Neural cell (in vitro differentiated cells): ENCODE data around the gene BNIP3. TPM values are rescaled to one million over a fixed set of nuclear protein-coding genes. Genes with fewer than 3 reads are reported as not detected.

Source experiments
- H2AFZ ChIP-seq: fragments of 200-600, 300-800 bp; sonication (generic), shearing (Covaris generic); 2 replicates; pipeline ENCODE4 v1.6.0; 2014; ENCODE audit warnings: low read depth, mild to moderate bottlenecking, antibody characterized with exemption, low read length, moderate library complexity
- H3F3A ChIP-seq: fragments of 200-600 bp; shearing (Covaris generic); 2 replicates; pipeline ENCODE4 v1.6.1; 2016; ENCODE audit warnings: mild to moderate bottlenecking, moderate library complexity, mixed read lengths, antibody characterized with exemption, low read length; ENCODE audit not compliant: insufficient read depth, poor library complexity, severe bottlenecking
- H3K27ac ChIP-seq: fragments of 200-600, 300-800 bp; sonication (generic), shearing (Covaris generic); 2 replicates; pipeline ENCODE4 v1.5.1; 2014; ENCODE audit warnings: mild to moderate bottlenecking, low read length, moderate library complexity
- H3K27me3 ChIP-seq: fragments of 300-800, 200-600 bp; sonication (generic), shearing (Covaris generic); 2 replicates; pipeline ENCODE4 v1.6.0; 2014; ENCODE audit warnings: mild to moderate bottlenecking, low read depth, low read length, moderate library complexity; ENCODE audit not compliant: insufficient read depth
- H3K36me3 ChIP-seq: fragments of 300-800, 200-600 bp; sonication (generic), shearing (Covaris generic); 2 replicates; pipeline ENCODE4 v1.5.1; 2014; ENCODE audit warnings: mild to moderate bottlenecking, antibody characterized with exemption, low read length, moderate library complexity; ENCODE audit not compliant: insufficient read depth
- H3K4me2 ChIP-seq: fragments of 300-800, 200-600 bp; sonication (generic), shearing (Covaris generic); 2 replicates; pipeline ENCODE4 v1.6.0; 2014; ENCODE audit warnings: mild to moderate bottlenecking, low read length
- H3K4me3 ChIP-seq: fragments of 300-800, 200-600 bp; sonication (generic), shearing (Covaris generic); 2 replicates; pipeline ENCODE4 v1.5.1; 2014; ENCODE audit warnings: mild to moderate bottlenecking, low read length, moderate library complexity
- H3K79me2 ChIP-seq: fragments of 200-600 bp; shearing (Covaris generic); replicated peaks from 2 replicates; pipeline ENCODE4 v1.6.0; 2014; ENCODE audit warnings: mild to moderate bottlenecking, low read length, moderate library complexity; ENCODE audit not compliant: insufficient read depth
- H3K9ac ChIP-seq: fragments of 300-800, 200-600 bp; sonication (generic), shearing (Covaris generic); 2 replicates; pipeline ENCODE4 v1.6.1; 2016; ENCODE audit warnings: mild to moderate bottlenecking, low read length, mixed read lengths
- H3K9me2 ChIP-seq: fragments of 200-600 bp; shearing (Covaris generic); 2 replicates; pipeline ENCODE4 v1.6.1; 2016; ENCODE audit warnings: mild to moderate bottlenecking, low read length, mixed read lengths; ENCODE audit not compliant: insufficient read depth
- H3K9me3 ChIP-seq: fragments of 200-600, 300-800 bp; sonication (generic), shearing (Covaris generic); 2 replicates; pipeline ENCODE4 v1.6.1; 2016; ENCODE audit warnings: mild to moderate bottlenecking, mixed run types, low read length, moderate library complexity, mixed read lengths
- H4K20me1 ChIP-seq: fragments of 200-600 bp; shearing (Covaris generic); 2 replicates; pipeline ENCODE4 v1.6.1; 2016; ENCODE audit warnings: mild to moderate bottlenecking, mixed run types; ENCODE audit not compliant: insufficient read depth
- CTCF ChIP-seq: fragments of 450-650 bp; IDR thresholded peaks from 2 replicates; pipeline ENCODE4 v1.5.1; 2014; ENCODE audit warnings: antibody characterized with exemption, mild to moderate bottlenecking, moderate library complexity; ENCODE audit not compliant: poor library complexity, severe bottlenecking
- EP300 ChIP-seq: fragments of 450-650 bp; conservative IDR thresholded peaks from 2 replicates; pipeline ENCODE4 v1.6.1; 2014; ENCODE audit warnings: antibody characterized with exemption, mild to moderate bottlenecking, moderate library complexity; ENCODE audit not compliant: poor library complexity, severe bottlenecking
- EZH2 ChIP-seq: fragments of 200-600, 300-800 bp; shearing (Covaris generic), sonication (generic); IDR thresholded peaks from 2 replicates; pipeline ENCODE4 v1.6.1; 2014; ENCODE audit warnings: antibody characterized with exemption, low read length, borderline replicate concordance, mild to moderate bottlenecking; ENCODE audit not compliant: insufficient read depth, poor library complexity, severe bottlenecking
- MXI1 ChIP-seq: fragments of 450-650 bp; conservative IDR thresholded peaks from 2 replicates; pipeline ENCODE4 v1.6.1; 2014; ENCODE audit warnings: antibody characterized with exemption, mild to moderate bottlenecking; ENCODE audit not compliant: poor library complexity, severe bottlenecking
- POLR2AphosphoS5 ChIP-seq: IDR thresholded peaks from 2 replicates; pipeline ENCODE4 v1.6.1; 2012
- RAD21 ChIP-seq: fragments of 450-650 bp; conservative IDR thresholded peaks from 2 replicates; pipeline ENCODE4 v1.6.1; 2014; ENCODE audit warnings: antibody characterized with exemption, mild to moderate bottlenecking, moderate library complexity
- REST ChIP-seq: IDR thresholded peaks from 2 replicates; pipeline ENCODE4 v1.6.1; 2012; ENCODE audit warnings: borderline replicate concordance
- SMC3 ChIP-seq: fragments of 450-650 bp; conservative IDR thresholded peaks from 2 replicates; pipeline ENCODE4 v1.6.1; 2014; ENCODE audit warnings: antibody characterized with exemption, mild to moderate bottlenecking, moderate library complexity; ENCODE audit not compliant: poor library complexity
- TAF1 ChIP-seq: IDR thresholded peaks from 2 replicates; pipeline ENCODE4 v1.6.1; 2012; ENCODE audit warnings: low read depth
- polyA plus RNA-seq: library from polyadenylated mRNA; depleted of rRNA; stranded (reverse); fragments of >200 nt; gene quantifications from 2 replicates; pipeline ENCODE4 v1.2.3, GENCODE V29; 2014

BNIP3 gene
- polyA plus RNA-seq, 1 donor from 2014 or later, result 77.1 TPM

GRCh38 chr10:132005147-132005546 lies 23.4 kb upstream of the BNIP3 start:
- Histone ChIP-seq H3K36me3 (no peaks in the 10 kb centered on the region), H3K4me2 (no peak overlapping the region)

DNA sequence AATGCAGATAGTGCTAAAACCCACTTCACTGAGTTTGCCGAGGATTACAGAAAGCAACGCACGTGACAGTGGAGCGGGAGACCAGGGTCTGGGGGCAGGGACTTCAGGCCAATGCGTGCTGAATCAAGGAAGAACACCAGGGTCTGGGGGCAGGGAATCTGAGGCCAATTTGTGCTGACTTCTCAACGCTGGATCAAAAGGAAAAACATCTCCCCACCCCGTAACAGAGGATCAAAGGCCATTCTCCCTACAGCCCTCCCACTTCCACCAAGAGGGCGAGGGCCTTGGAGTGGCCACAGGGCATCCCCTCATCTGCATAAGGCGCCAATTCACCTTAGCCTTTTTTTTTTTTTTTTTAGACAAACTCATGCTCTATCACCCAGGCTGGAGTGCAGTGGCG lies 22.3 kb upstream of the BNIP3 start:
- Histone ChIP-seq H3K9me2 (no peaks in the 10 kb centered on the region), H3K4me2 (no peak overlapping the region), H2AFZ (no peak overlapping the region), H3K9me3 (no peaks in the 10 kb centered on the region), H3K36me3 (no peaks in the 10 kb centered on the region), H3K9ac (no peak overlapping the region), H3F3A (no peaks in the 10 kb centered on the region), H3K79me2 (no peaks in the 10 kb centered on the region), H3K27ac (no peak overlapping the region), H3K27me3 (no peaks in the 10 kb centered on the region), H4K20me1 (no peaks in the 10 kb centered on the region), H3K4me3 (no peak overlapping the region)
- no peak for TF ChIP-seq REST
- no peak for TF ChIP-seq SMC3
- TF ChIP-seq CTCF, result no peak
- TF ChIP-seq MXI1, result no peak
- TF ChIP-seq TAF1, result no peak
- no peak for TF ChIP-seq EP300

More at GRCh38 chr10:132005147-132005546, 23.4 kb upstream of the BNIP3 start:
- no peak overlapping the region for H3K9ac ChIP-seq
- H3F3A ChIP-seq, result no peaks in the 10 kb centered on the region
- H3K27ac ChIP-seq, result no peak overlapping the region
- no peaks in the 10 kb centered on the region for H3K79me2 ChIP-seq
- H4K20me1 ChIP-seq, result no peaks in the 10 kb centered on the region
- no peaks in the 10 kb centered on the region for H3K27me3 ChIP-seq
- no peaks in the 10 kb centered on the region for H3K9me2 ChIP-seq
- H2AFZ ChIP-seq, result no peak overlapping the region
- TF ChIP-seq CTCF (no peak), RAD21 (no peak), SMC3 (no peak), MXI1 (no peak), EP300 (no peak), REST (no peak), TAF1 (no peak), EZH2 (no peak), POLR2AphosphoS5 (no peak)
- H3K4me3 ChIP-seq, result no peak overlapping the region
- no peaks in the 10 kb centered on the region for H3K9me3 ChIP-seq
